ENCODE measurements around the gene CXorf58. TPM values are rescaled to one million over a fixed set of nuclear protein-coding genes. Genes with fewer than 3 reads are reported as not detected.

CXorf58 gene
- total and polyA plus RNA-seq, 9 of the 15 experiments (the other 6 are each of a cell fraction or from before 2014, with no cell fraction given), result 0.10 to 0.27 (median 0.16) TPM; not detected in 3

- no peak for TF ChIP-seq MXD1 (CRISPR knock-in tag; IDR thresholded peaks at IDR 0.05; ENCODE audit: borderline replicate concordance, poor library complexity, severe bottlenecking)
- peak; percentile 84 for TF ChIP-seq CREM (IDR thresholded peaks at IDR 0.05; ENCODE audit: low read depth)
- peak; percentile 89; the same call in 1 of the 2 replicates for TF ChIP-seq CBFB (CRISPR knock-in tag; IDR thresholded peaks at IDR 0.05)
- TF ChIP-seq ZNF695 (CRISPR knock-in tag; IDR thresholded peaks at IDR 0.05), result no peak
- peak; percentile 75 for TF ChIP-seq TBP (optimal IDR thresholded peaks at IDR 0.05; ENCODE audit: low read depth, low read length)
- peak; percentile 94 for TF ChIP-seq POLR2G (IDR thresholded peaks at IDR 0.05; ENCODE audit: low read depth, low read length)
- no peak for TF ChIP-seq ZBTB26 (CRISPR knock-in tag; IDR thresholded peaks at IDR 0.05)
- TF ChIP-seq HOMEZ (CRISPR knock-in tag; IDR thresholded peaks at IDR 0.05), result no peak
- peak; percentile 92 for TF ChIP-seq RBFOX2 (IDR thresholded peaks at IDR 0.05; ENCODE audit: low read depth, low read length)
- TF ChIP-seq KLF13 (tag; IDR thresholded peaks at IDR 0.05; ENCODE audit: borderline replicate concordance, low read depth), result peak; percentile 62; the same call in 1 of the 2 replicates
- TF ChIP-seq TEAD4 (IDR thresholded peaks at IDR 0.05; ENCODE audit: low read length), result peak; percentile 11; the same call in 1 of the 2 replicates
- no peak for TF ChIP-seq TEAD4 (CRISPR knock-in tag; IDR thresholded peaks at IDR 0.05; ENCODE audit: borderline replicate concordance)
- TF ChIP-seq CC2D1A (IDR thresholded peaks at IDR 0.05), result no peak
- TF ChIP-seq XRCC5 (IDR thresholded peaks at IDR 0.05; ENCODE audit: low read depth, low read length), result peak; percentile 80; the same call in 1 of the 2 replicates
- TF ChIP-seq CXXC5 (CRISPR knock-in tag; IDR thresholded peaks at IDR 0.05), result peak; percentile 88
- TF ChIP-seq STAG1 (CRISPR knock-in tag; IDR thresholded peaks at IDR 0.05; ENCODE audit: borderline replicate concordance), result no peak
- TF ChIP-seq BRD4 (IDR thresholded peaks at IDR 0.05), result no peak
- 0 out of 2 replicates have a peak, but pooled peaks have one; percentile 20 for TF ChIP-seq BHLHE40 (IDR thresholded peaks at IDR 0.05; ENCODE audit: low read length)
- peak; percentile 28; the same call in 1 of the 2 replicates for TF ChIP-seq ETS1 (conservative IDR thresholded peaks at IDR 0.05; ENCODE audit: control insufficient read depth, low read depth, low read length)
- TF ChIP-seq KLF16 (IDR thresholded peaks at IDR 0.05), result 0 out of 2 replicates have a peak, but pooled peaks have one; percentile 34
These were observed at the start of gene CXorf58, which contains the start of gene APOO (continued) for GRCh38 chrX:23907498-23908218.
